RWPE1 (cell line): ENCODE data around the gene NPEPL1.

Experiments
- CTCF ChIA-PET: fragments of 350-600 bp; sonication (Branson Sonifier 250); formaldehyde crosslinking; extraction: SDS; loops from one replicate; lab custom pipeline; 2021; lab: Yijun Ruan, JAX
- POLR2A ChIA-PET: fragments of 400-600 bp; formaldehyde crosslinking; extraction: SDS; loops from one replicate; lab custom pipeline; 2020; ENCODE audit warnings: antibody characterized with exemption; ENCODE audit not compliant: low non-redundant PET; lab: Yijun Ruan, JAX
- DNase-seq: peaks from one replicate; pipeline ENCODE4 v3.0.0; 2012; ENCODE audit warnings: low spot score
- H3K27ac ChIP-seq: fragments of 450-650 bp; 2 replicates; pipeline ENCODE4 v1.5.1; 2017
- TF ChIP-seq, protein P1 (sequence below): fragments of 450-650 bp; conservative IDR thresholded peaks from 2 replicates; pipeline ENCODE4 v1.5.1; 2017; ENCODE audit warnings: low read depth, mild to moderate bottlenecking

NPEPL1 gene

DNA sequence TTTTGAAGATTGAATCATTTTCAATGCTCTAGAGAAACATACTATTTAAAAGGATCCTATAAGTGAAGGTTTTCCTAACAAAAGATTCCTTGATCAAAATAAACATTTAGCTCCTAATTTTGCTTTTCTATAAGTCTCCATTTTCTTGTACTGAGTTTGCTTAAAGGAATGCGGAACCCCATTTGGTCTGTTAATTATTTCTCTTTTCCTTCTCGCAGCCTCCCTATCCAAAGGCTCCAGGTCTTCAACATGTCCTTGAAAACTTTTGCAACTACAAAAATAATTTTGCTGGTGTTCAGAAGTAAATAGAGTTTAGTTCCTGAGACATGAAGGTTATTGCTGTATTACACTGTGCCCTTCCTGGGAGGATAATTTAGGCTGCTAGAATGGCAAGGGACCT lies 8.3 kb upstream of the NPEPL1 start:
- H3K27ac ChIP-seq: no peak overlapping the region
- TF ChIP-seq, protein P1, sequence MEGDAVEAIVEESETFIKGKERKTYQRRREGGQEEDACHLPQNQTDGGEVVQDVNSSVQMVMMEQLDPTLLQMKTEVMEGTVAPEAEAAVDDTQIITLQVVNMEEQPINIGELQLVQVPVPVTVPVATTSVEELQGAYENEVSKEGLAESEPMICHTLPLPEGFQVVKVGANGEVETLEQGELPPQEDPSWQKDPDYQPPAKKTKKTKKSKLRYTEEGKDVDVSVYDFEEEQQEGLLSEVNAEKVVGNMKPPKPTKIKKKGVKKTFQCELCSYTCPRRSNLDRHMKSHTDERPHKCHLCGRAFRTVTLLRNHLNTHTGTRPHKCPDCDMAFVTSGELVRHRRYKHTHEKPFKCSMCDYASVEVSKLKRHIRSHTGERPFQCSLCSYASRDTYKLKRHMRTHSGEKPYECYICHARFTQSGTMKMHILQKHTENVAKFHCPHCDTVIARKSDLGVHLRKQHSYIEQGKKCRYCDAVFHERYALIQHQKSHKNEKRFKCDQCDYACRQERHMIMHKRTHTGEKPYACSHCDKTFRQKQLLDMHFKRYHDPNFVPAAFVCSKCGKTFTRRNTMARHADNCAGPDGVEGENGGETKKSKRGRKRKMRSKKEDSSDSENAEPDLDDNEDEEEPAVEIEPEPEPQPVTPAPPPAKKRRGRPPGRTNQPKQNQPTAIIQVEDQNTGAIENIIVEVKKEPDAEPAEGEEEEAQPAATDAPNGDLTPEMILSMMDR: no peak
- no peak for DNase-seq
- ChIA-PET CTCF (no interaction called here), POLR2A (no interaction called here)

DNA sequence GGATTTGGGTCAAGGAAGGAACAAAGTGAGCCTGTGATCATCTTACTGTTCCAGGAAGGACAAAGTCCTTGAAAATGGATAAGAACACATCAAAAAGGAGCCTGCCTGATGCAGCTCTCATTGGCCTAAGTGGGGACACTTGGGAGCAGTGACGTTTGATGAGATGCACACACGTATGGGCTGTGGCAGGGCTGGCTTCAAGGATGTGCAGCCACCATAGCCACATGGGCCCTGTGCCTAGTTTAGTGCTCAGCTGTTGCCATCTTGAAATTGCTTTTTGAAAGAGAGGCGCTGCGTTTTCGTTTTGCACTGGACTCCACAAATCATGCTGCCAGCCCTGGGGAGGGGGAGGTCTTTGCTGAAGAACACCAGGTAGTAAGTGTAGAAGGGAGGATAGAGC lies 6.6 kb upstream of the NPEPL1 start:
- CTCF ChIA-PET: no interaction called here
- H3K27ac ChIP-seq: no peak overlapping the region
- TF ChIP-seq, protein P1: no peak
- DNase-seq: no peak
- POLR2A ChIA-PET: no interaction called here

DNA sequence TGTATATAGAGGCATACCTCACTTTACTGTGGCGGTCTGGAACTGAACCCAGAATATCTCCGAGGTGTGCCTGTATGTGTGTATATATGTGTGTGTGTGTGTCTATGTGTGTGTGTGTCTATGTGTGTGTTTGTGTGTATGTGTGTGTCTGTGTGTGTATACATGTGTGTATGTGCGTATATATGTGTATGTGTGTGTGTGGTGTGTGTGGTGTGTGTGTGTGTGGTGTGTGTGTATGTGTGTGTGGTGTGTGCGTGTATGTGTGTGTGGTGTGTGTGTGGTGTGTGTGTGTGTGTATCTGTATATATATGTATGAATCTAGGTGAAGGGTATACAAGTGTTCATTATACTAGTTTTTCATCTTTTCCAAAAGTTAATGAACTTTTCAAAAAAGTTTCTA lies 4.2 kb upstream of the NPEPL1 start:
- POLR2A ChIA-PET: no interaction called here
- CTCF ChIA-PET: interaction anchor here (0.6 kb wide), 1 partner anchor 458 kb away, joined by 3 read pairs; no protein-coding TSS in a partner anchor

DNA sequence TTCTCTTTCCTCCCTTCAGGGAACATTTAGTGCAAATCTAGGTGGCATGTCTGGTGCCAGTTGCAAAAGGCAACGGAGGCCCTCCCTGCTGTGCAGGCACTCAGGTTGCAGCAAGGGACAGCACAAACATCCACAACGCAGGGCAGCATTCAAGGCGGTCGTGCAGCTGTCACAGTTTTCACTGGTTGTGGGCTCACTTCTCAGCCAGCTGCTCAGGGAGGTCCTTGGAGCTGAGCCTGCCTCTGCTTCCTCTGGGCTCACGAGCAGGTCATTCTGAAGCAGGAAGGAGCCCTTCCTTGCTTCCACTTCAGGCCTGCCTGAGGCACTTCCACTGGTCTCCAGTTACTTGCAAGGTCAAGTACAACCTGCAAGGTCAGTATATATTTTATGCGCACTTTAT lies 3.8 kb upstream of the NPEPL1 start:
- no peak for DNase-seq
- ChIA-PET CTCF (interaction anchor here (0.7 kb wide), 1 partner anchor 10 kb away, joined by 3 read pairs; no protein-coding TSS in a partner anchor), POLR2A (no interaction called here)
- TF ChIP-seq, protein P1: no peak
- H3K27ac ChIP-seq: no peak overlapping the region; the same call in 1 of the 2 replicates

More for the DNA sequence above, 4.2 kb upstream of the NPEPL1 start:
- no peak overlapping the region for H3K27ac ChIP-seq
- no peak for DNase-seq
- TF ChIP-seq, protein P1: no peak

- CTCF ChIA-PET: interaction anchor here (0.6 to 1.7 kb wide), 4 partner anchors 40 to 330 kb away, joined by 3 to 7 read pairs (median 3); no protein-coding TSS in a partner anchor
- no peak for DNase-seq
Measured at GRCh38 chr20:58690396-58691135, 2.0 kb upstream of the NPEPL1 start.

More at GRCh38 chr20:58690396-58691135, 2.0 kb upstream of the NPEPL1 start:
- H3K27ac ChIP-seq: peak overlapping the region; percentile 84
- TF ChIP-seq, protein P1: no peak
- POLR2A ChIA-PET: interaction anchor here (1.1 kb wide), 1 partner anchor 39 kb away, joined by 3 read pairs; the partner anchor contains the start of gene STX16
